Measurements from ENCODE around the gene RASL10B.
"Not testable (repeated sequence)": the region's sequence is repeated elsewhere in the genome, so short reads cannot be mapped to it uniquely, and the experiment has no call there.

RASL10B gene

GRCh38 chr17:35751541-35751940 is 20.1 kb downstream of the RASL10B start:
- peaks cover 20% of the 10 kb centered on the region for H3K27me3 ChIP-seq (ENCODE audit: low read depth, low read length)
- H3K27ac ChIP-seq (ENCODE audit: low read length) = not testable (repeated sequence)

GRCh38 chr17:35752471-35752870 is 21.0 kb downstream of the RASL10B start:
- Histone ChIP-seq H3K4me3 (ENCODE audit: low read depth in 1 of 2, low read length in 2 of 2) (no peak overlapping the region), H3K4me1 (ENCODE audit: control insufficient read depth in 1 of 2, insufficient read depth in 2 of 2, low read length in 2 of 2) (peaks cover 0 to 21% of the 10 kb centered on the region in 2 donors), H3K27ac (ENCODE audit: low read length) (no peak overlapping the region), H3K36me3 (ENCODE audit: control insufficient read depth in 1 of 2, insufficient read depth in 2 of 2, low read length in 2 of 2) (no peaks in the 10 kb centered on the region), H3K27me3 (ENCODE audit: low read depth, low read length) (peaks cover 20% of the 10 kb centered on the region), H3K9me3 (ENCODE audit: control insufficient read depth in 1 of 2, low read length in 2 of 2) (no peaks in the 10 kb centered on the region)

More at GRCh38 chr17:35751541-35751940, 20.1 kb downstream of the RASL10B start:
- H3K36me3 ChIP-seq (ENCODE audit: control insufficient read depth in 1 of 2, insufficient read depth in 2 of 2, low read length in 2 of 2); H3K4me3 ChIP-seq (ENCODE audit: low read depth in 1 of 2, low read length in 2 of 2); H3K9me3 ChIP-seq (ENCODE audit: control insufficient read depth in 1 of 2, low read length in 2 of 2): not testable (repeated sequence)
- peaks cover 0 to 21% of the 10 kb centered on the region in 2 donors for H3K4me1 ChIP-seq (ENCODE audit: control insufficient read depth in 1 of 2, insufficient read depth in 2 of 2, low read length in 2 of 2)

- Histone ChIP-seq H3K9me3 (ENCODE audit: control insufficient read depth in 1 of 2, low read length in 2 of 2) (no peaks in the 10 kb centered on the region), H3K36me3 (ENCODE audit: control insufficient read depth in 1 of 2, insufficient read depth in 2 of 2, low read length in 2 of 2) (no peaks in the 10 kb centered on the region), H3K4me1 (ENCODE audit: control insufficient read depth in 1 of 2, insufficient read depth in 2 of 2, low read length in 2 of 2) (peaks cover 0 to 21% of the 10 kb centered on the region in 2 donors), H3K27ac (ENCODE audit: low read length) (no peak within 1 kb of the TSS), H3K27me3 (ENCODE audit: low read depth, low read length) (peaks cover 20% of the 10 kb centered on the region), H3K4me3 (ENCODE audit: low read depth in 1 of 2, low read length in 2 of 2) (no peak within 1 kb of the TSS)
Measured at GRCh38 chr17:35752945-35753764, 21.7 kb downstream of the RASL10B start, which contains the start of gene GAS2L2. GAS2L2 (minus strand) TSS chr17:35753239; CDS start chr17:35752850, 389 bp downstream.

- Histone ChIP-seq H3K36me3 (ENCODE audit: control insufficient read depth in 1 of 2, insufficient read depth in 2 of 2, low read length in 2 of 2) (no peaks in the 10 kb centered on the region), H3K4me3 (ENCODE audit: low read depth in 1 of 2, low read length in 2 of 2) (no peak overlapping the region), H3K4me1 (ENCODE audit: control insufficient read depth in 1 of 2, insufficient read depth in 2 of 2, low read length in 2 of 2) (peaks cover 0 to 12% of the 10 kb centered on the region in 2 donors), H3K27me3 (ENCODE audit: low read depth, low read length) (no peaks in the 10 kb centered on the region), H3K9me3 (ENCODE audit: control insufficient read depth in 1 of 2, low read length in 2 of 2) (no peaks in the 10 kb centered on the region), H3K27ac (ENCODE audit: low read length) (no peak overlapping the region)
Measured at GRCh38 chr17:35757243-35757642, 25.8 kb downstream of the RASL10B start.

- Histone ChIP-seq H3K27me3 (ENCODE audit: low read depth, low read length) (no peaks in the 10 kb centered on the region), H3K9me3 (ENCODE audit: control insufficient read depth in 1 of 2, low read length in 2 of 2) (no peaks in the 10 kb centered on the region), H3K4me1 (ENCODE audit: control insufficient read depth in 1 of 2, insufficient read depth in 2 of 2, low read length in 2 of 2) (peaks cover 0 to 14% of the 10 kb centered on the region in 2 donors), H3K36me3 (ENCODE audit: control insufficient read depth in 1 of 2, insufficient read depth in 2 of 2, low read length in 2 of 2) (no peaks in the 10 kb centered on the region), H3K27ac (ENCODE audit: low read length) (no peak within 1 kb of the TSS), H3K4me3 (ENCODE audit: low read depth in 1 of 2, low read length in 2 of 2) (no peak within 1 kb of the TSS)
Measured at GRCh38 chr17:35760587-35760986, 29.1 kb downstream of the RASL10B start, which contains the start of gene C17orf50. C17orf50 (plus strand) TSS chr17:35760887; CDS start chr17:35760942, 55 bp downstream.

GRCh38 chr17:35761601-35762000 is 30.2 kb downstream of the RASL10B start:
- no peaks in the 10 kb centered on the region for H3K9me3 ChIP-seq (ENCODE audit: control insufficient read depth in 1 of 2, low read length in 2 of 2)
- H3K4me1 ChIP-seq (ENCODE audit: control insufficient read depth in 1 of 2, insufficient read depth in 2 of 2, low read length in 2 of 2) = peaks cover 0 to 15% of the 10 kb centered on the region in 2 donors
- no peaks in the 10 kb centered on the region for H3K27me3 ChIP-seq (ENCODE audit: low read depth, low read length)
- H3K4me3 ChIP-seq (ENCODE audit: low read depth in 1 of 2, low read length in 2 of 2) = no peak overlapping the region
- no peak overlapping the region for H3K27ac ChIP-seq (ENCODE audit: low read length)
- no peaks in the 10 kb centered on the region for H3K36me3 ChIP-seq (ENCODE audit: control insufficient read depth in 1 of 2, insufficient read depth in 2 of 2, low read length in 2 of 2)

GRCh38 chr17:35763767-35764122 is 32.3 kb downstream of the RASL10B start:
- H3K9me3 ChIP-seq (ENCODE audit: control insufficient read depth in 1 of 2, low read length in 2 of 2) = no peaks in the 10 kb centered on the region
- peaks cover 0 to 15% of the 10 kb centered on the region in 2 donors for H3K4me1 ChIP-seq (ENCODE audit: control insufficient read depth in 1 of 2, insufficient read depth in 2 of 2, low read length in 2 of 2)
- H3K4me3 ChIP-seq (ENCODE audit: low read depth in 1 of 2, low read length in 2 of 2) = peak overlapping the region in 1 of 2 donors; percentile 73
- H3K27me3 ChIP-seq (ENCODE audit: low read depth, low read length) = no peaks in the 10 kb centered on the region
- H3K27ac ChIP-seq (ENCODE audit: low read length) = no peak overlapping the region
- no peaks in the 10 kb centered on the region for H3K36me3 ChIP-seq (ENCODE audit: control insufficient read depth in 1 of 2, insufficient read depth in 2 of 2, low read length in 2 of 2)

GRCh38 chr17:35764123-35764991 is 32.9 kb downstream of the RASL10B start:
- H3K36me3 ChIP-seq (ENCODE audit: control insufficient read depth in 1 of 2, insufficient read depth in 2 of 2, low read length in 2 of 2) = no peaks in the 10 kb centered on the region
- peaks cover 0 to 15% of the 10 kb centered on the region in 2 donors for H3K4me1 ChIP-seq (ENCODE audit: control insufficient read depth in 1 of 2, insufficient read depth in 2 of 2, low read length in 2 of 2)
- H3K27me3 ChIP-seq (ENCODE audit: low read depth, low read length) = no peaks in the 10 kb centered on the region
- no peaks in the 10 kb centered on the region for H3K9me3 ChIP-seq (ENCODE audit: control insufficient read depth in 1 of 2, low read length in 2 of 2)
- no peak overlapping the region for H3K27ac ChIP-seq (ENCODE audit: low read length)
- peak overlapping the region; percentile 26 to 73 for H3K4me3 ChIP-seq (ENCODE audit: low read depth in 1 of 2, low read length in 2 of 2)

GRCh38 chr17:35765086-35765710 is 33.8 kb downstream of the RASL10B start:
- Histone ChIP-seq H3K27me3 (ENCODE audit: low read depth, low read length) (no peaks in the 10 kb centered on the region), H3K9me3 (ENCODE audit: control insufficient read depth in 1 of 2, low read length in 2 of 2) (no peaks in the 10 kb centered on the region), H3K4me1 (ENCODE audit: control insufficient read depth in 1 of 2, insufficient read depth in 2 of 2, low read length in 2 of 2) (peaks cover 0 to 15% of the 10 kb centered on the region in 2 donors), H3K36me3 (ENCODE audit: control insufficient read depth in 1 of 2, insufficient read depth in 2 of 2, low read length in 2 of 2) (no peaks in the 10 kb centered on the region), H3K4me3 (ENCODE audit: low read depth in 1 of 2, low read length in 2 of 2) (no peak overlapping the region), H3K27ac (ENCODE audit: low read length) (no peak overlapping the region)

- no peak overlapping the region for H3K27ac ChIP-seq (ENCODE audit: low read length)
- H3K36me3 ChIP-seq (ENCODE audit: control insufficient read depth in 1 of 2, insufficient read depth in 2 of 2, low read length in 2 of 2) = no peaks in the 10 kb centered on the region
Measured at GRCh38 chr17:35765756-35766488, 34.5 kb downstream of the RASL10B start.

More at GRCh38 chr17:35765756-35766488, 34.5 kb downstream of the RASL10B start:
- no peak overlapping the region for H3K4me3 ChIP-seq (ENCODE audit: low read depth in 1 of 2, low read length in 2 of 2)
- no peaks in the 10 kb centered on the region for H3K27me3 ChIP-seq (ENCODE audit: low read depth, low read length)
- H3K9me3 ChIP-seq (ENCODE audit: control insufficient read depth in 1 of 2, low read length in 2 of 2) = no peaks in the 10 kb centered on the region
- peaks cover 0 to 15% of the 10 kb centered on the region in 2 donors for H3K4me1 ChIP-seq (ENCODE audit: control insufficient read depth in 1 of 2, insufficient read depth in 2 of 2, low read length in 2 of 2)
